ENCODE data around the gene SLC35F3. TPM values are rescaled to one million over a fixed set of nuclear protein-coding genes. Genes with fewer than 3 reads are reported as not detected.
"Not testable (repeated sequence)": the region's sequence is repeated elsewhere in the genome, so short reads cannot be mapped to it uniquely, and the experiment has no call there.

SLC35F3 gene
- total RNA-seq = 8.0 and 8.7 TPM in 2 replicates

GRCh38 chr1:233904633-233905415, at the start of gene SLC35F3:
SLC35F3 (plus strand) TSS chr1:233904676.
- intact Hi-C loops (cut with micrococcal nuclease) = no loop called here

- intact Hi-C loops (cut with micrococcal nuclease) = no loop called here
These were observed 45.0 kb upstream of the SLC35F3 start for GRCh38 chr1:233859446-233859845.

GRCh38 chr1:233863901-233864545, 40.5 kb upstream of the SLC35F3 start:
- intact Hi-C loops (cut with micrococcal nuclease) = no loop called here

- intact Hi-C loops (cut with micrococcal nuclease) = no loop called here
These were observed 39.9 kb upstream of the SLC35F3 start for GRCh38 chr1:233864578-233864977.

GRCh38 chr1:233865216-233865615, 39.3 kb upstream of the SLC35F3 start:
- intact Hi-C loops (cut with micrococcal nuclease) = no loop called here

- intact Hi-C loops (cut with micrococcal nuclease) = no loop called here
These were observed 38.6 kb upstream of the SLC35F3 start for GRCh38 chr1:233865902-233866301.

GRCh38 chr1:233867028-233867427, 37.4 kb upstream of the SLC35F3 start:
- intact Hi-C loops (cut with micrococcal nuclease) = no loop called here

GRCh38 chr1:233868461-233868860, 36.0 kb upstream of the SLC35F3 start:
- intact Hi-C loops (cut with micrococcal nuclease) = no loop called here

GRCh38 chr1:233869680-233870079, 34.8 kb upstream of the SLC35F3 start:
- intact Hi-C loops (cut with micrococcal nuclease) = no loop called here

GRCh38 chr1:233873666-233874065, 30.8 kb upstream of the SLC35F3 start:
- intact Hi-C loops (cut with micrococcal nuclease) = no loop called here

GRCh38 chr1:233879841-233880240, 24.6 kb upstream of the SLC35F3 start:
- intact Hi-C loops (cut with micrococcal nuclease) = no loop called here

- intact Hi-C loops (cut with micrococcal nuclease) = no loop called here
These were observed 20.8 kb upstream of the SLC35F3 start for GRCh38 chr1:233883671-233884070.

GRCh38 chr1:233884461-233885151, 19.9 kb upstream of the SLC35F3 start:
- intact Hi-C loops (cut with micrococcal nuclease) = no loop called here

GRCh38 chr1:233885196-233885920, 19.1 kb upstream of the SLC35F3 start:
- intact Hi-C loops (cut with micrococcal nuclease) = no loop called here

GRCh38 chr1:233891151-233891550, 13.3 kb upstream of the SLC35F3 start:
- intact Hi-C loops (cut with micrococcal nuclease) = not testable (repeated sequence)

GRCh38 chr1:233897325-233898162, 6.9 kb upstream of the SLC35F3 start:
- intact Hi-C loops (cut with micrococcal nuclease) = no loop called here

GRCh38 chr1:233901495-233901894, 3.0 kb upstream of the SLC35F3 start:
- intact Hi-C loops (cut with micrococcal nuclease) = no loop called here

GRCh38 chr1:233905416-233906051, 1.1 kb downstream of the SLC35F3 start:
- intact Hi-C loops (cut with micrococcal nuclease) = no loop called here

- intact Hi-C loops (cut with micrococcal nuclease) = no loop called here
These were observed 2.7 kb downstream of the SLC35F3 start for GRCh38 chr1:233907151-233907550.

- intact Hi-C loops (cut with micrococcal nuclease) = no loop called here
These were observed 3.6 kb downstream of the SLC35F3 start for GRCh38 chr1:233908092-233908491.

Data from T-helper 1 cell treated with Interleukin-12 subunit alpha and Interleukin-12 subunit beta and Interleukin-4 antibody, amounts not matched to agents 30 ng/mL and 1 ng/mL, for 36 hours (primary cell).